ENCODE measurements around the gene CEACAM8.
"Not testable (repeated sequence)": the region's sequence is repeated elsewhere in the genome, so short reads cannot be mapped to it uniquely, and the experiment has no call there.

CEACAM8 gene
- total RNA-seq = 0 reads per million in 2 donors

DNA sequence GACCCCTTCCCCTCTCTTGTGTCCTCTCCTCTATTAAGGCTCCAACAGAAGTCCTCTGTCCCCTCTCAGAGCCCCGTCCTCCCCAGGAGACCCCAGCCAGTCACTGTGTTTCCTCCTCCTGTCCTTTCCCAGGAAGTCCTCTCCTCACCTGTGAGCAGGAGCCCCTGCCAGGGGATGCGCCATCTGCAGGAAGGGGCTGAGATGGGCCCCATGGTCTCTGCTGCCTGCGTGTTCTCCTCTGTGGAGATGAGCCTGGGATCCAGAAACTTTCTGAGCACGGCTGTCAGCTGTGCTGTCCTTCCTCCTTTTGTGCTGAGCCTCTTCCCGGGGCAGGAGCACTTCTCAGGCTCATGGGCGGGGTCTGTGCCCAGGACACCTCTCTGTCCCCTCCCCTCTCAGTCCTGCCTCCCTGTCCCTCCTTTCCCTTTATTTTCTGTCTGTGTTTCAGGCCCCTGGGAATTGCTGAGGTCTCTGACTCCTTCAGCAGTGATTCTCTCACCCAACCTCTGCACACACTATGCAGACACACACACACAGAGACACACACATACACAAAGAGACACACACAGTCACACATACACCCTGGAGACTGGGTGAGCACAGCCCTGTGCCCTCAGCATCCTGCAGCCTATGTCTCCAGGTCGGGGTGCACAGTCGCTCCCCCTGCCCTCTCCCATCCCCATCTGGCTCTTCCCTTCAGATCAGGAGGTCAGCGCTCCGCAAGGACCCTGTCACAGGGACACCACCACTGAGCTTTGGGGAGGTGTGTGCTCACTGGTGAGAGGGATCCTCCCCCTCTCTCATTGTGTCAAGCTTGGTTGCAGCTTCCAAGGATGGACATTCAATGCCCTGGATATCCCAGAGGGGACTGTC, at the start of gene CEACAM8:
TSS of gene CEACAM8 (minus strand) at position 308 of the 873 bp plus-strand sequence. CDS start at position 212, 96 bp downstream.
- no peak for DNase-seq

GRCh38 chr19:42639324-42640092, 44.8 kb upstream of the CEACAM8 start:
- not testable (repeated sequence) for DNase-seq

- DNase-seq = no peak
Observed at GRCh38 chr19:42635233-42635539, 40.5 kb upstream of the CEACAM8 start.

DNA sequence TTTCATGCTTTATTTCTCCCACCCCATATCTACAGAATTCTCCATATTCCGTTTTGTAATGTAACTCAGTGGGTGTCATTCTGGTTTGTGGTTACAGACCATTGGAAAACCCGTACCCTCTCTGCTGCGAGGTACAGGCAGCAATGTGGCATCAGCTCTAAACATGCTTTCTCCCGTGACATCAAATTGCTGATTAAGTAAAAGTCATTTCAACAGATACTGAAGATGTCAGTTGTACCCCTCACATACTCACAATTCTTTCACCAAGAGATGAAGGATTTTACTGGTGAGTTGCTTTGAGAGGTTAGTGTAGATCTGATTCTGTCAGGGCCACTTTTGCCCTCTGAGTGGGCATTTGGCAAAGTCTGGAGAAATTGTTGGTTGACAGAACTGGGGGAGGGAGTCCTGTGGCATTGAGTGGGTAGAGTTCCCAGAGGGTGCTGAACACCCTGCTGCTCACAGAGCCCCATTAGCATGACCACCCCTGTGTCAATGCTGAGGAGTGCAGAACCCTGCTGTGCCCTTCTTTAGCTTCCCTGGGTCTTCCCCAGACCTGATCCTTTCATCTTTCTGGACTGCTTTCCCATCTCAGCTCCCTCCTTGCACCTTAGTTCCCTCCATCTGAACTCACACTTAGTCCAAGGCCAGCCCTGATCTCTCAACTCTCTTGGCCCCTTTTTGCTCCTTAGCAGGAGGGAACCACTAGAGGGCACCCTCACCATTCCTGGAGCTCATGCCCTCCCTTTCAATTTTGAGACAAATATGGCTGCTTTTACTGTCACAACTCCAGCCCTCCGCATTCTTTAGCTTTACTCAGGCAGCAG, 39.9 kb upstream of the CEACAM8 start:
- peak in 1 of 5 experiments; percentile 40 for DNase-seq

- no peak for DNase-seq
Observed at GRCh38 chr19:42629191-42629590, 34.5 kb upstream of the CEACAM8 start.

- DNase-seq = peak in 1 of 5 experiments; percentile 42
Observed at GRCh38 chr19:42628411-42629140, 33.9 kb upstream of the CEACAM8 start.

- DNase-seq = no peak
Observed at GRCh38 chr19:42627916-42628315, 33.2 kb upstream of the CEACAM8 start.

DNA sequence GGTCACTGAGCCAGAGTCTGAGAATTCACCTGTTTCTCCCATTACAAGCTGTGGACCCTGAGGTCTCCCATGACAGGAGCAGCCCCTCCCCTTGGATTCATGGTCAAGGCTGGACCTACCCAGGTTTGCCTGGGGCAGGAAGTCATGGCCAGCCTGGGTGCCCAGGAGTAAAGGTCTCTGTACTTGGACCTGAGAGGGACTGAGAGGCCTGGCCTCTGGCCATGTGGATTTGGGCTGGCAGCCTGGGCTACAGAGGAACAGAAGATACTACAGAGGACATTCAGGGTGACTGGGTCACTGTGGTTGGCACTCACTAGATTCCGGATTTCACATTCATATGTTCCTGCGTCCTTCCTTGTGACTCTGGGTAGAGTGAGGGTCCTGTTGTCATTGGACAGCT, 31.5 kb upstream of the CEACAM8 start:
- DNase-seq = no peak

- DNase-seq = peak in 1 of 5 experiments; percentile 20
Observed at GRCh38 chr19:42619271-42619670, 24.5 kb upstream of the CEACAM8 start.

DNA sequence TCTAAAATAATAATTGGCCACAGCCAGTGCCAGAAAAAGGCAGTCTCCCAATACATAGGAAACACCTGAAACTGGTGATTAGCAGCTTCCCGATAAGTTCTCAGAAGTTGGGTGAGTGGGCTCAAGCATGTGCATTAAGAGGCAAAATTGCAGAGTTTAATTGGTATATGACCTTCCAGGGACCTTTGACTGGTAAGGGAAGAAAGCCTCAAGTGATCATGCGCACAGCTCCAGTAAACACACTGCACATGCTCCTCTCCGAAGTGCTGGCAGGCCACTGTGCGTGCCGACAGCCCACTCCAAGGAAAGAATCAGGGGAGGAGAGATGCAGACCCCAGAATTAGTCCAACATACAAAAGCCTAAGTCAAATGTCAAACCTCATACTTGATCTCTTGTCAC, 18.9 kb upstream of the CEACAM8 start:
- no peak for DNase-seq

DNA sequence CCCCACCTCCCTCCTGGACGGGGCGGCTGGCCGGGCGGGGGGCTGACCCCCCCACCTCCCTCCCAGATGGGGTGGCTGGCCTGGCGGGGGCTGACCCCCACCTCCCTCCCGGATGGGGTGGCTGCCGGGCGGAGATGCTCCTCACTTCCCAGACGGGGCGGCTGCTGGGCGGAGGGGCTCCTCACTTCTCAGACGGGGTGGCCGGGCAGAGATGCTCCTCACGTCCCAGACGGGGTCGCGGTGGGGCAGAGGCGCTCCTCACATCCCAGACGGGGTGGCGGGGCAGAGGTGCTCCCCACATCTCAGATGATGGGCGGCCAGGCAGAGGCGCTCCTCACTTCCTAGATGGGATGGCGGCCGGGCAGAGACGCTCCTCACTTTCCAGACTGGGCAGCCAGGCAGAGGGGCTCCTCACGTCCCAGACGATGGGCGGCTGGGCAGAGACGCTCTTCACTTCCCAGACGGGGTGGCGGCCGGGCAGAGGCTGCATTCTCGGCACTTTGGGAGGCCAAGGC, 15.7 kb upstream of the CEACAM8 start:
- not testable (repeated sequence) for DNase-seq

GRCh38 chr19:42606660-42607351, 12.1 kb upstream of the CEACAM8 start:
- DNase-seq = peak in 3 of 5 experiments; percentile 25 to 40 (median 35)

GRCh38 chr19:42601811-42602443, 7.2 kb upstream of the CEACAM8 start:
- peak in 1 of 5 experiments; percentile 20 for DNase-seq

- peak in 3 of 5 experiments; percentile 6 to 11 (median 9) for DNase-seq
Observed at GRCh38 chr19:42596391-42597072, 1.8 kb upstream of the CEACAM8 start.

DNA sequence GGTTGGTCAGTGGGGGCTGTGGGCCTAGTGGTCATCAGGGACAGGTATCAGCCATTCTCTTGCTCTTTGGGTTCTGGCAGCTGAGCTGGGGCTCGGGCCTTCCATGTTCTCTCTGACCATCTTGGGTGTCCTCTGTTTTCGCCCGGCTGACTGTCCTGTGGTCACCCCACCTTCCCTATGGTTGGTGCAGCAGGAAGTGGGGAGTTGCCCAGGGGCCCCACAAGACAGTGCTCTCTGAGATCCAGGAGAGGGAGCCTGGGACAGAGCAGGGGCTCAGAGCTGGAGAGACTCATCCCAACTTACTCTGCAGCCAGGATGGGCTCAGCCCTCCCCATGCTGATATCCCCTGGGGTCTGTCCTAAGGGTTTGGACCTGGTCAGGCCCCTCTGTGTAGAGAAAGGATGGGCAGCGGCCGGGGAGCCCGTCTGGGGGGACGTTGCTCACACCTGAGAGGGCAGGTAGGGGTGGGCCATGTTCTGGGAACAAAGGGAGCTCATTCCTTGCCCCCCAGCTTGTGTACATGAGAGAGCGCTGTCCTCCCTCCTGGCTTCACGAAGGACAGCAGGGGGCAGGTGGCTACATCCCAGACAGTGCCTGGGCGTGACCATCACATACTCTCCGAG, 937 bp upstream of the CEACAM8 start:
- DNase-seq = no peak

- no peak for DNase-seq
Observed at GRCh38 chr19:42589792-42590191, 4.9 kb downstream of the CEACAM8 start.

DNA sequence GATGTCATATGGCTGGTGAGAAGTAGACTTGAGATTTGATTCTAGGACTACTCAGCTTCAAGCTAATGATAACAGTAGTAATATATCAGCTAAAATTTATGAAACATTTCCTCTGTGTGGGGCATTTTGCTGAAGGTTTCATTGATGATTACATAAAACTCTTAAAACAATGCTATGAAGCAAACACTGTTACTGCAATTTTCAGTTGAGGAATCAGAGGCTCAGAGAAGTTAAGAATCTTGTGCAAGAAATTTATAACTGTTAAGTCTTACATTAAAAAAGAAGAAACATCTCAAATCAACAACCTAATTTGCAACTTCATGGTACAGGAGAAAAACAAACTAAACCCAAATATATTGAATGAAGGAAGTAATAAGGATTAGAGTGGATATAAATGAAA, 10.3 kb downstream of the CEACAM8 start:
- DNase-seq = no peak

GRCh38 chr19:42577016-42577415, 17.7 kb downstream of the CEACAM8 start:
- no peak for DNase-seq

DNA sequence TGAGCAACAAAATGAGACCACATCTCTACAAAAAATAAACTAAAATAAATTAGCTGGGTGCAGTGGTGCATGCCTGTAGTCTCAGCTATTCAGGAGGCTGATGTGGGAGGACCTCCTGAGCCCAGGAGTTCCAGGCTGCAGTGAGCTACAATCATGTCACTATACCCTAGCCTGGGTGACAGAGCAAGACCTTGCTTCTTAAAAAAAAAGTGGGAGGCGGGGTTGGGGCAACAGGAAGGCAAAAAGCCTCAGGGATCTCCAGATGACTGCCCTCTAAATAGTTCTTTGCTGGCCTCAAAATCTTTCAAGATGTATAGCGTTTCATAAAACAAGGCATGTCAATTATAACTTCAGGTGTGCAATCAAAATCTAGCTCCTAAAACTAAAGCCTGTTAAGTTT, 18.5 kb downstream of the CEACAM8 start:
- DNase-seq = no peak

DNA sequence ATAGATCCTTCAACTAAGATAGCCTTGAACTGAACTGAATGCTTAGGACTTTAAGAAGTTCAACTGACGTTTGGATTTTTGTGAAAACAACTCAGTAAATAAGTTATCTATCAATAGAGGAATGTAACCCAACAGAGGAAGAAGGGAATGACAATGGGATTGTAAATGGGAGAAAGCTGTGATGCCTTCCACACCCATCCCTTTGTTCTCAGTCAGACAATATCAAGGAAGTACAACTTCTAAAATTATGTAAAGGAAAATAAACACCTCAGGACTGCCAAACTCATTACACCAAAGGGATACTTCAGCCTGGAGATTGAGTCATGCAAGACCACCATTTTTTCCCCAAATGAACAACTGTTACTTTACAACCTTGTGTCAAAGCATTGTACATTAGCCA, 21.1 kb downstream of the CEACAM8 start:
- no peak for DNase-seq

Measured in T-helper 2 cell (primary cell).